ENCODE data around the gene PCDHGB1.
"Not testable (repeated sequence)": the region's sequence is repeated elsewhere in the genome, so short reads cannot be mapped to it uniquely, and the experiment has no call there.

The PCDHGB1 gene

GRCh38 chr5:141349917-141350619, at the start of gene PCDHGB1:
TSS of gene PCDHGB1 (plus strand) at chr5:141350099. CDS start at chr5:141350261, 162 bp downstream.
- DNase-seq, result peak; percentile 46

- no peak for DNase-seq
Observed at GRCh38 chr5:141303756-141304155, 46.1 kb upstream of the PCDHGB1 start, which contains the start of gene SLC25A2. TSS of gene SLC25A2 (minus strand) at chr5:141304049. CDS start at chr5:141303865, 184 bp downstream.

GRCh38 chr5:141306630-141307029, 43.3 kb upstream of the PCDHGB1 start:
- no peak for DNase-seq

- DNase-seq, result peak; percentile 28
Observed at GRCh38 chr5:141313711-141314110, 36.2 kb upstream of the PCDHGB1 start.

GRCh38 chr5:141316963-141317362, 32.9 kb upstream of the PCDHGB1 start:
- DNase-seq, result not testable (repeated sequence)

- DNase-seq, result no peak
Observed at GRCh38 chr5:141319202-141319601, 30.7 kb upstream of the PCDHGB1 start.

- DNase-seq, result no peak
Observed at GRCh38 chr5:141319699-141320098, 30.2 kb upstream of the PCDHGB1 start.

- peak; percentile 97 for DNase-seq
Observed at GRCh38 chr5:141320225-141321169, 29.4 kb upstream of the PCDHGB1 start, which contains the start of gene TAF7. TSS of gene TAF7 (minus strand) at chr5:141320784. CDS start at chr5:141320044, 740 bp downstream.

GRCh38 chr5:141322261-141322660, 27.6 kb upstream of the PCDHGB1 start:
- DNase-seq, result no peak

- peak; percentile 46 for DNase-seq
Observed at GRCh38 chr5:141326088-141326854, 23.6 kb upstream of the PCDHGB1 start.

GRCh38 chr5:141328231-141328630, 21.7 kb upstream of the PCDHGB1 start:
- DNase-seq, result no peak

GRCh38 chr5:141330299-141331080, 19.4 kb upstream of the PCDHGB1 start, which contains the start of gene PCDHGA1:
TSS of gene PCDHGA1 (plus strand) at chr5:141330514.
- DNase-seq, result peak; percentile 40

GRCh38 chr5:141332571-141332970, 17.3 kb upstream of the PCDHGB1 start:
- DNase-seq, result not testable (repeated sequence)

- DNase-seq, result peak; percentile 51
Observed at GRCh38 chr5:141338538-141339306, 11.2 kb upstream of the PCDHGB1 start, which contains the start of gene PCDHGA2. TSS of gene PCDHGA2 (plus strand) at chr5:141338760.

- DNase-seq, result not testable (repeated sequence)
Observed at GRCh38 chr5:141340781-141341354, 9.0 kb upstream of the PCDHGB1 start.

- no peak for DNase-seq
Observed at GRCh38 chr5:141342773-141343172, 7.1 kb upstream of the PCDHGB1 start.

- DNase-seq, result peak; percentile 48
Observed at GRCh38 chr5:141343242-141343952, 6.5 kb upstream of the PCDHGB1 start, which contains the start of gene PCDHGA3. TSS of gene PCDHGA3 (plus strand) at chr5:141343829. CDS start at chr5:141344034, 205 bp downstream.

- DNase-seq, result no peak
Observed at GRCh38 chr5:141343953-141344463, 5.9 kb upstream of the PCDHGB1 start.

- DNase-seq, result no peak
Observed at GRCh38 chr5:141345327-141345726, 4.6 kb upstream of the PCDHGB1 start.

All from hematopoietic multipotent progenitor cell treated with erythropoietin and hydrocortisone succinate and interleukin-3 and kit ligand, for 4 days (in vitro differentiated cells).